H1 (cell line): ENCODE measurements around the gene TNIK. TPM values are rescaled to one million over a fixed set of nuclear protein-coding genes. Genes with fewer than 3 reads are reported as not detected.

Experiments
- JUN ChIP-seq: IDR thresholded peaks from 2 replicates; pipeline ENCODE4 v1.6.1; 2011; ENCODE audit warnings: low read depth, mild to moderate bottlenecking, improper control_type of control experiment, low read length
- polyA plus RNA-seq, 7 experiments: library from polyadenylated mRNA; depleted of rRNA in 3 of 7; stranded (reverse) in 5 of 7; unstranded in 2 of 7; fragments of >200 nt in 5 of 7; fragments of 200-250 nt in 2 of 7; gene quantifications; 1 replicate in 5 of 7; 2 replicates in 1 of 7; 4 replicates in 1 of 7; pipeline versions ENCODE4 v1.2.1 to v1.2.3, GENCODE V29; 2011 to 2013; ENCODE audit warnings: missing spikeins in 2 of 7, mixed read lengths in 2 of 7
- total RNA-seq: library from RNA; stranded (reverse); fragmentation: NEBNext Ultra II Directional; extraction: Animal tissue kit (Norgen Biotek cat#: 25700); gene quantifications from 2 replicates; pipeline ENCODE4 v1.2.1, GENCODE V29; 2021
- TF ChIP-seq, protein P1 (sequence below): IDR thresholded peaks from 2 replicates; pipeline ENCODE4 v1.6.1; 2012; ENCODE audit warnings: low read length, inconsistent platforms
- TF ChIP-seq, protein P2 (sequence below): IDR thresholded peaks from 2 replicates; pipeline ENCODE4 v1.6.1; 2011; ENCODE audit warnings: low read length, improper control_type of control experiment
- TF ChIP-seq, protein P3 (sequence below): IDR thresholded peaks from 2 replicates; pipeline ENCODE4 v1.6.1; 2012; ENCODE audit warnings: inconsistent platforms

The TNIK gene
- total and polyA plus RNA-seq, 2 of the 8 experiments (the other 6 are each of a cell fraction or from before 2014, with no cell fraction given): 7.4 to 42.0 TPM

DNA sequence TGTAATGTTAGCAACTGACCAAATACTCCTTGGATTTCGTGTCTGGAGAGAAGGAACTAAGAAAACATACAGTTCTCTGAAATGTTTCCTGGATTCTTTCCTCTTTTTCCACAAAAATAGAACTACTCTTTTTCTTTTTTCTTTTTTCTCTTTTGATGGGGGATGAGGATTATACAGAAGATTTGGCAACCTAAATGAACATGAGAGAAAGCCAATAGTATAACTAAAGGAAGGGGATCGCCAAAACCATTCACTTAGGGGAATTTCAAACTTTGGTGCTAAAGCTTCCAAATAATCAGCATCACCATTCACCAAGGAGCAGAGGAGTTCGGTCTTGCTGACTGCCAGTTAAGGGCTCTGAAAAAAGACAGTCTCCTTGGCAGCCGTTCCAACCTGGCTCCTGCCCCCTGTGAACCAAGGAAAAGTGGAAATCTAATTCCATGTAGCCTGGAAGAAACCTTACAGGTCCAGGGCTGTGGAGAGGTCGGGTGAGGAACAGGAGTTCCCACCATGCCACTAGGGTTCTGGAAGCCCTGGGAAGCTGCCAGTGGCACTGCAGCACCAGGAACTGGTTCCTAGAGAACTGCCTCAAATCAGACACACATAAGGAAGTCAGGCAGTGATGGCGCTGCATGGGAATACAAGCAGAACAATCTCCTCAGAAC lies 176.9 kb downstream of the TNIK start (continued):
- TF ChIP-seq, protein P1, sequence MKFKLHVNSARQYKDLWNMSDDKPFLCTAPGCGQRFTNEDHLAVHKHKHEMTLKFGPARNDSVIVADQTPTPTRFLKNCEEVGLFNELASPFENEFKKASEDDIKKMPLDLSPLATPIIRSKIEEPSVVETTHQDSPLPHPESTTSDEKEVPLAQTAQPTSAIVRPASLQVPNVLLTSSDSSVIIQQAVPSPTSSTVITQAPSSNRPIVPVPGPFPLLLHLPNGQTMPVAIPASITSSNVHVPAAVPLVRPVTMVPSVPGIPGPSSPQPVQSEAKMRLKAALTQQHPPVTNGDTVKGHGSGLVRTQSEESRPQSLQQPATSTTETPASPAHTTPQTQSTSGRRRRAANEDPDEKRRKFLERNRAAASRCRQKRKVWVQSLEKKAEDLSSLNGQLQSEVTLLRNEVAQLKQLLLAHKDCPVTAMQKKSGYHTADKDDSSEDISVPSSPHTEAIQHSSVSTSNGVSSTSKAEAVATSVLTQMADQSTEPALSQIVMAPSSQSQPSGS: no peak
- no peak for TF ChIP-seq JUN
- TF ChIP-seq, protein P2, sequence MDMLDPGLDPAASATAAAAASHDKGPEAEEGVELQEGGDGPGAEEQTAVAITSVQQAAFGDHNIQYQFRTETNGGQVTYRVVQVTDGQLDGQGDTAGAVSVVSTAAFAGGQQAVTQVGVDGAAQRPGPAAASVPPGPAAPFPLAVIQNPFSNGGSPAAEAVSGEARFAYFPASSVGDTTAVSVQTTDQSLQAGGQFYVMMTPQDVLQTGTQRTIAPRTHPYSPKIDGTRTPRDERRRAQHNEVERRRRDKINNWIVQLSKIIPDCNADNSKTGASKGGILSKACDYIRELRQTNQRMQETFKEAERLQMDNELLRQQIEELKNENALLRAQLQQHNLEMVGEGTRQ: no peak
- TF ChIP-seq, protein P3, sequence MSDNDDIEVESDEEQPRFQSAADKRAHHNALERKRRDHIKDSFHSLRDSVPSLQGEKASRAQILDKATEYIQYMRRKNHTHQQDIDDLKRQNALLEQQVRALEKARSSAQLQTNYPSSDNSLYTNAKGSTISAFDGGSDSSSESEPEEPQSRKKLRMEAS: no peak
